GM12878 (cell line): ENCODE measurements around the gene IQGAP1. TPM values are rescaled to one million over a fixed set of nuclear protein-coding genes. Genes with fewer than 3 reads are reported as not detected.

Experiments used
- BHLHE40 ChIP-seq, 2 experiments: fragments of 450-650 bp in 1 of 2; IDR thresholded peaks; 2 replicates each; pipeline ENCODE4 v1.6.1; 2011 to 2017; ENCODE audit warnings: low read depth in 2 of 2, borderline replicate concordance in 1 of 2, improper control_type of control experiment in 1 of 2, low read length in 1 of 2, mild to moderate bottlenecking in 1 of 2
- CBX3 ChIP-seq: fragments of 200-600 bp; sonication (generic); IDR thresholded peaks from 2 replicates; pipeline ENCODE4 v1.6.1; 2016; ENCODE audit warnings: low read depth, borderline replicate concordance
- DPF2 ChIP-seq: fragments of 450-650 bp; IDR thresholded peaks from 2 replicates; pipeline ENCODE4 v1.6.1; 2017; ENCODE audit warnings: mild to moderate bottlenecking
- EED ChIP-seq: sonication (generic); IDR thresholded peaks from 2 replicates; pipeline ENCODE4 v1.6.1; 2016; ENCODE audit warnings: antibody characterized with exemption, low read depth
- FOXK2 ChIP-seq: fragments of 450-650 bp; IDR thresholded peaks from 2 replicates; pipeline ENCODE4 v1.6.1; 2017; ENCODE audit warnings: mild to moderate bottlenecking, moderate library complexity
- GABPA ChIP-seq: IDR thresholded peaks from 2 replicates; pipeline ENCODE4 v1.6.1; 2014; ENCODE audit warnings: antibody characterized with exemption, low read depth, mild to moderate bottlenecking, inconsistent platforms
- GATAD2B ChIP-seq: fragments of 450-650 bp; conservative IDR thresholded peaks from 2 replicates; pipeline ENCODE4 v1.6.1; 2017; ENCODE audit warnings: low read depth, mild to moderate bottlenecking, moderate library complexity
- MYC ChIP-seq: IDR thresholded peaks from 2 replicates; pipeline ENCODE4 v1.6.1; 2011; ENCODE audit warnings: mild to moderate bottlenecking, low read length, moderate library complexity, inconsistent platforms; ENCODE audit not compliant: insufficient read depth, insufficient replicate concordance, insufficient read length, severe bottlenecking
- NFYB ChIP-seq: IDR thresholded peaks from 2 replicates; pipeline ENCODE4 v1.6.1; 2011; ENCODE audit warnings: low read depth, mild to moderate bottlenecking, low read length, improper control_type of control experiment, moderate library complexity; ENCODE audit not compliant: insufficient read depth
- PAX8 ChIP-seq: fragments of 450-650 bp; IDR thresholded peaks from 2 replicates; pipeline ENCODE4 v1.6.1; 2017; ENCODE audit warnings: mild to moderate bottlenecking, moderate library complexity
- RAD21 ChIP-seq: IDR thresholded peaks from 2 replicates; pipeline ENCODE4 v1.6.1; 2011; ENCODE audit warnings: mild to moderate bottlenecking, low read depth, low read length, moderate library complexity; ENCODE audit not compliant: insufficient read depth
- RAD51 ChIP-seq: fragments of 450-650 bp; IDR thresholded peaks from 2 replicates; pipeline ENCODE4 v1.6.1; 2016; ENCODE audit warnings: moderate library complexity, mild to moderate bottlenecking, inconsistent platforms
- SIN3A ChIP-seq: IDR thresholded peaks from 2 replicates; pipeline ENCODE4 v1.6.1; 2012; ENCODE audit warnings: low read depth, low read length, improper control_type of control experiment
- ZSCAN29 ChIP-seq: fragments of 450-650 bp; IDR thresholded peaks from 2 replicates; pipeline ENCODE4 v1.6.1; 2017; ENCODE audit warnings: mild to moderate bottlenecking, moderate library complexity
- polyA plus RNA-seq, 11 experiments: library from polyadenylated mRNA; depleted of rRNA in 4 of 11; unstranded in 6 of 11; stranded (reverse) in 5 of 11; fragments of >200 nt; fragmentation: Nextera tagmentation in 4 of 11; fragmentation: Illumina TruSeq in 1 of 11; extraction: Ambion mirVana in 4 of 11; extraction: Trizol in 1 of 11; gene quantifications; 1 replicate in 1 of 11; 2 replicates in 10 of 11; pipeline versions ENCODE4 v1.2.1 to v1.2.3, GENCODE V29; 2011 to 2016; ENCODE audit warnings: inconsistent platforms in 2 of 11, missing spikeins in 2 of 11, low read depth in 1 of 11
- total RNA-seq, 4 experiments: library from RNA; depleted of rRNA in 3 of 4; stranded (reverse); fragments of >200 nt in 3 of 4; fragmentation: Illumina TruSeq in 1 of 4; extraction: Trizol in 1 of 4; gene quantifications; 2 replicates each; pipeline versions ENCODE4 v1.2.1 to v1.2.3, GENCODE V29; 2013 to 2021
- TF ChIP-seq, protein P1 (sequence below): fragments of 450-650 bp; IDR thresholded peaks from 2 replicates; pipeline ENCODE4 v1.6.1; 2017; ENCODE audit warnings: mild to moderate bottlenecking, moderate library complexity
- TF ChIP-seq, protein P2 (sequence below): fragments of 450-650 bp; conservative IDR thresholded peaks from 2 replicates; pipeline ENCODE4 v1.6.1; 2017; ENCODE audit warnings: mild to moderate bottlenecking, moderate library complexity
- TF ChIP-seq, protein P3 (sequence below): fragments of 450-650 bp; IDR thresholded peaks from 2 replicates; pipeline ENCODE4 v1.6.1; 2014; ENCODE audit warnings: mild to moderate bottlenecking

Gene IQGAP1
- total and polyA plus RNA-seq, 10 of the 15 experiments (the other 5 are each of a cell fraction or from before 2014, with no cell fraction given): 65.2 to 250 (median 112) TPM

DNA sequence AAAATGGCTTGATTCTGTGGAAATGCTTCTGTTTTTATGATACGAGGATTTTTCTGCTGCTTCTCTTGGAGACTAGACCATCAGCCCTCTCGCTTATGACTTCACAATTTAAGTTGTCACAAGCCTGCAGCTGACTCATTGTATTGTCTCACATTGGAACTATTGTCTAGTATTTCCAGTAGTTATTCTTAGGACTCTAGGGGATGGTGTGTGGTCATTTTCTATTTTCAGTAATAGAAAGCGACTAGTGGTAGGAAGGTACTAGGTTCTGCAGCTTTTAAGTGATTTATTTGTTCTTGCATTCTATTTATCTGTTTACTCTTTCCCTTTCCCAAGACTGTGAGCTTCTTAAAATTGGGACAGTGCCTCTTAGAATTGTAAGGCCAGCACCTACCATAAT, 75.3 kb downstream of the IQGAP1 start (continued):
- TF ChIP-seq, protein P1, sequence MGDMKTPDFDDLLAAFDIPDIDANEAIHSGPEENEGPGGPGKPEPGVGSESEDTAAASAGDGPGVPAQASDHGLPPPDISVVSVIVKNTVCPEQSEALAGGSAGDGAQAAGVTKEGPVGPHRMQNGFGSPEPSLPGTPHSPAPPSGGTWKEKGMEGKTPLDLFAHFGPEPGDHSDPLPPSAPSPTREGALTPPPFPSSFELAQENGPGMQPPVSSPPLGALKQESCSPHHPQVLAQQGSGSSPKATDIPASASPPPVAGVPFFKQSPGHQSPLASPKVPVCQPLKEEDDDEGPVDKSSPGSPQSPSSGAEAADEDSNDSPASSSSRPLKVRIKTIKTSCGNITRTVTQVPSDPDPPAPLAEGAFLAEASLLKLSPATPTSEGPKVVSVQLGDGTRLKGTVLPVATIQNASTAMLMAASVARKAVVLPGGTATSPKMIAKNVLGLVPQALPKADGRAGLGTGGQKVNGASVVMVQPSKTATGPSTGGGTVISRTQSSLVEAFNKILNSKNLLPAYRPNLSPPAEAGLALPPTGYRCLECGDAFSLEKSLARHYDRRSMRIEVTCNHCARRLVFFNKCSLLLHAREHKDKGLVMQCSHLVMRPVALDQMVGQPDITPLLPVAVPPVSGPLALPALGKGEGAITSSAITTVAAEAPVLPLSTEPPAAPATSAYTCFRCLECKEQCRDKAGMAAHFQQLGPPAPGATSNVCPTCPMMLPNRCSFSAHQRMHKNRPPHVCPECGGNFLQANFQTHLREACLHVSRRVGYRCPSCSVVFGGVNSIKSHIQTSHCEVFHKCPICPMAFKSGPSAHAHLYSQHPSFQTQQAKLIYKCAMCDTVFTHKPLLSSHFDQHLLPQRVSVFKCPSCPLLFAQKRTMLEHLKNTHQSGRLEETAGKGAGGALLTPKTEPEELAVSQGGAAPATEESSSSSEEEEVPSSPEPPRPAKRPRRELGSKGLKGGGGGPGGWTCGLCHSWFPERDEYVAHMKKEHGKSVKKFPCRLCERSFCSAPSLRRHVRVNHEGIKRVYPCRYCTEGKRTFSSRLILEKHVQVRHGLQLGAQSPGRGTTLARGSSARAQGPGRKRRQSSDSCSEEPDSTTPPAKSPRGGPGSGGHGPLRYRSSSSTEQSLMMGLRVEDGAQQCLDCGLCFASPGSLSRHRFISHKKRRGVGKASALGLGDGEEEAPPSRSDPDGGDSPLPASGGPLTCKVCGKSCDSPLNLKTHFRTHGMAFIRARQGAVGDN: no peak
- no peak for TF ChIP-seq EED
- TF ChIP-seq, protein P2, sequence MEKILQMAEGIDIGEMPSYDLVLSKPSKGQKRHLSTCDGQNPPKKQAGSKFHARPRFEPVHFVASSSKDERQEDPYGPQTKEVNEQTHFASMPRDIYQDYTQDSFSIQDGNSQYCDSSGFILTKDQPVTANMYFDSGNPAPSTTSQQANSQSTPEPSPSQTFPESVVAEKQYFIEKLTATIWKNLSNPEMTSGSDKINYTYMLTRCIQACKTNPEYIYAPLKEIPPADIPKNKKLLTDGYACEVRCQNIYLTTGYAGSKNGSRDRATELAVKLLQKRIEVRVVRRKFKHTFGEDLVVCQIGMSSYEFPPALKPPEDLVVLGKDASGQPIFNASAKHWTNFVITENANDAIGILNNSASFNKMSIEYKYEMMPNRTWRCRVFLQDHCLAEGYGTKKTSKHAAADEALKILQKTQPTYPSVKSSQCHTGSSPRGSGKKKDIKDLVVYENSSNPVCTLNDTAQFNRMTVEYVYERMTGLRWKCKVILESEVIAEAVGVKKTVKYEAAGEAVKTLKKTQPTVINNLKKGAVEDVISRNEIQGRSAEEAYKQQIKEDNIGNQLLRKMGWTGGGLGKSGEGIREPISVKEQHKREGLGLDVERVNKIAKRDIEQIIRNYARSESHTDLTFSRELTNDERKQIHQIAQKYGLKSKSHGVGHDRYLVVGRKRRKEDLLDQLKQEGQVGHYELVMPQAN: no peak
- no peak; a peak in 1 of 4 replicates for TF ChIP-seq BHLHE40 (IDR thresholded peaks at IDR 0.05; ENCODE audit: borderline replicate concordance in 1 of 2, low read depth in 2 of 2, low read length in 1 of 2)
- TF ChIP-seq NFYB: no peak
- no peak for TF ChIP-seq GABPA
- TF ChIP-seq PAX8: no peak
- TF ChIP-seq SIN3A: no peak
- TF ChIP-seq CBX3: no peak
- TF ChIP-seq GATAD2B: no peak
- TF ChIP-seq, protein P3, sequence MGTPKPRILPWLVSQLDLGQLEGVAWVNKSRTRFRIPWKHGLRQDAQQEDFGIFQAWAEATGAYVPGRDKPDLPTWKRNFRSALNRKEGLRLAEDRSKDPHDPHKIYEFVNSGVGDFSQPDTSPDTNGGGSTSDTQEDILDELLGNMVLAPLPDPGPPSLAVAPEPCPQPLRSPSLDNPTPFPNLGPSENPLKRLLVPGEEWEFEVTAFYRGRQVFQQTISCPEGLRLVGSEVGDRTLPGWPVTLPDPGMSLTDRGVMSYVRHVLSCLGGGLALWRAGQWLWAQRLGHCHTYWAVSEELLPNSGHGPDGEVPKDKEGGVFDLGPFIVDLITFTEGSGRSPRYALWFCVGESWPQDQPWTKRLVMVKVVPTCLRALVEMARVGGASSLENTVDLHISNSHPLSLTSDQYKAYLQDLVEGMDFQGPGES: no peak
- TF ChIP-seq RAD51: 0 out of 2 replicates have a peak, but pooled peaks have one; percentile 24
- TF ChIP-seq RAD21: no peak
- no peak for TF ChIP-seq FOXK2
- TF ChIP-seq ZSCAN29: no peak
- no peak for TF ChIP-seq MYC
- TF ChIP-seq DPF2: no peak
